Epithelial cell of prostate (primary cell): ENCODE data around the gene WDR47.

Experiments
- DNase-seq: peaks from one replicate; pipeline ENCODE4 v3.0.0-alpha.2; 2011; ENCODE audit warnings: low read depth, low spot score
- H3K27ac ChIP-seq: fragments of 450-650 bp; 2 replicates; pipeline ENCODE4 v1.5.1; 2017; ENCODE audit warnings: mild to moderate bottlenecking

WDR47 gene

GRCh38 chr1:109041621-109042468 lies at the start of gene WDR47:
Gene WDR47, minus strand, starts transcription at chr1:109042102. Its CDS starts 18,590 bp downstream, at chr1:109023512.
- H3K27ac ChIP-seq = peak within 1 kb of the TSS; percentile 65
- peak; percentile 93 for DNase-seq

- no peak for DNase-seq
- H3K27ac ChIP-seq = peak overlapping the region; percentile 85
Measured at GRCh38 chr1:109091078-109091838, 49.4 kb upstream of the WDR47 start.

GRCh38 chr1:109090196-109091077 lies 48.5 kb upstream of the WDR47 start, which contains the start of gene TMEM167B:
Gene TMEM167B, plus strand, starts transcription at chr1:109090764. Its CDS starts 109 bp downstream, at chr1:109090873.
- peak; percentile 73 for DNase-seq
- H3K27ac ChIP-seq = peak within 1 kb of the TSS; percentile 85

- peak overlapping the region; percentile 85 for H3K27ac ChIP-seq
- no peak for DNase-seq
Measured at GRCh38 chr1:109089242-109090015, 47.5 kb upstream of the WDR47 start.

GRCh38 chr1:109084563-109085517 lies 42.9 kb upstream of the WDR47 start:
- H3K27ac ChIP-seq = no peak overlapping the region
- no peak for DNase-seq

- H3K27ac ChIP-seq = no peak overlapping the region
- DNase-seq = no peak
Measured at GRCh38 chr1:109083923-109084322, 42.0 kb upstream of the WDR47 start.

- no peak for DNase-seq
- no peak overlapping the region for H3K27ac ChIP-seq
Measured at GRCh38 chr1:109083501-109083900, 41.6 kb upstream of the WDR47 start.

GRCh38 chr1:109080441-109081082 lies 38.7 kb upstream of the WDR47 start:
- DNase-seq = no peak
- no peak overlapping the region for H3K27ac ChIP-seq

GRCh38 chr1:109079240-109079622 lies 37.3 kb upstream of the WDR47 start:
- H3K27ac ChIP-seq = no peak overlapping the region
- DNase-seq = no peak

GRCh38 chr1:109078317-109078716 lies 36.4 kb upstream of the WDR47 start:
- DNase-seq = no peak

GRCh38 chr1:109075531-109076490 lies 33.9 kb upstream of the WDR47 start, which contains the start of gene TAF13:
Gene TAF13, minus strand, starts transcription at chr1:109076003. Its CDS starts 56 bp downstream, at chr1:109075947.
- peak; percentile 75 for DNase-seq
- peak within 1 kb of the TSS; percentile 93 for H3K27ac ChIP-seq

More at GRCh38 chr1:109078317-109078716, 36.4 kb upstream of the WDR47 start:
- no peak overlapping the region for H3K27ac ChIP-seq

- no peak overlapping the region for H3K27ac ChIP-seq
- no peak for DNase-seq
Measured at GRCh38 chr1:109069294-109069693, 27.4 kb upstream of the WDR47 start.

GRCh38 chr1:109067883-109068282 lies 26.0 kb upstream of the WDR47 start:
- no peak for DNase-seq

GRCh38 chr1:109065137-109065536 lies 23.2 kb upstream of the WDR47 start:
- H3K27ac ChIP-seq = no peak overlapping the region
- no peak for DNase-seq

More at GRCh38 chr1:109067883-109068282, 26.0 kb upstream of the WDR47 start:
- no peak overlapping the region for H3K27ac ChIP-seq

GRCh38 chr1:109061183-109061582 lies 19.3 kb upstream of the WDR47 start:
- H3K27ac ChIP-seq = no peak overlapping the region
- DNase-seq = no peak

GRCh38 chr1:109060707-109061106 lies 18.8 kb upstream of the WDR47 start:
- DNase-seq = no peak

GRCh38 chr1:109059026-109059425 lies 17.1 kb upstream of the WDR47 start:
- no peak for DNase-seq
- no peak overlapping the region for H3K27ac ChIP-seq

More at GRCh38 chr1:109060707-109061106, 18.8 kb upstream of the WDR47 start:
- H3K27ac ChIP-seq = no peak overlapping the region
